GM21423 (cell line): Measurements from ENCODE around the gene MACROD2.

Source experiments
- ATAC-seq: cut with Tn5 transposase; IDR thresholded peaks from one replicate; pipeline ENCODE4 v1.9.1; 2021; ENCODE audit warnings: mild to moderate bottlenecking, moderate library complexity; ENCODE audit not compliant: unreplicated experiment

The MACROD2 gene

DNA sequence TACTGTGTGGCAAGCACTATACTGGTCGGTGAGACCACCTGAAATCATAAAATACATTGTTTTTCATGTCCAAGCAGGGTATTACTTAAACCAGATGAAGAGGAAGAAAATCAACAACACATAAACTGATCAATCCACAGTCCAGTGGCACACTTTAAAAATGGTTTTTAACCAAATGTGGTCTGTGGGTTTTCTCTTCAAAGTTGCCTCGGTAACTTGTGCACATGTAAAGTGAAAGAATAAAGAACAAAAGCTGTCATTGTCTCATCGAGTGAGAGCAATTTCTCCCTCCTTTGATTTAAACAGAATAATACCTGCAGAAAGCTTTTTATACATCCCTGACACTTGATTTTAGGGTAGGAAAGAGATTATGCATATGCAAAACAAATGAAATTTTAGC lies 338.4 kb downstream of the MACROD2 start:
- no peak for ATAC-seq

DNA sequence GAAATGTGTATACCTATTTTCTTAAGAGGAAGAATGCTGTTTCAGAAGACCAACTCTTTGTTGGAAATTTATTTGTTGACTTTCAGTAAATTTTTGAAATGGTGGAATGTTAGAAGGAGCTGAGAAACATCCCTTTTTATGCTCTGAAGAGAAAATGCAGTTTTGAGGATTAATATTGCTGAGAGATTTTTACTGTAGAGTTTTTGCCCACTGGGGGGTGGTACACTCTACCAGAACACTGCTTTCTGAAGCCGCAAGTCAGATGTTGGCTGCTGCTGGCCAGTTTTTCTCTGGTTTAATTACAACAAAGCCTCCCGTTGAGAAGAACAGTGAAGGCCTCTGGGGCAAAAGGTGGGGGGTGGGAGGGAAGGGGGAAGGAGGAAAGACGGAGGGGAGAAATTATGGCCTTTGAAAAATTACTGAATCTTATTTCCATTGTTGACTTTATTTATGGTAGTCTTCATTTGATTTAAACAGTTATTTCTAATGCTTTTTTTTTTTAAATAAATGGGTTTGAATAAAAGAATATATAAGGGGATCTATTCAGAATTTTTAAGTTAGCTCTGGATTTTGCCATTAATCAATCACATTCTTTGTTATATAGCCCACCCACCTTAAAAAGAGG lies 339.1 kb downstream of the MACROD2 start:
- no peak for ATAC-seq

DNA sequence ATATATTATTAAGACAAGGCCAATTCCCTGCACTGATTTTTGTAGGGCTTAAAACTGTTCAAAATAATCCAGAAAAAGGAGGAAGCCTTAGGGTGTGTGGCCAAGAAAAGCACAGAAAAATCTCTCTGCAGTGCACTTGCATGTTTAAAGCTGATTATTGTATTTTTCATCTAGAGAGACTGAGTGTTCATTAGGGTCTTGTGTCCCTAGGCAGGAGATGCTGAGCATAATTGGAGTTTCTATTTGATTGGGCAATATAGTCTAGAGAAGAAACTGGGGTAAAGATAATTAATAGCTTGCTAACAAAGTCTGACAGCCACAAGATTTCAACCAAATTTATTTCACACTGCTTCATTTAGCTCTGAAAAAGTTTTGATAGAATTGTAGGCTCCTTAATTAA lies 339.7 kb downstream of the MACROD2 start:
- ATAC-seq: no peak

DNA sequence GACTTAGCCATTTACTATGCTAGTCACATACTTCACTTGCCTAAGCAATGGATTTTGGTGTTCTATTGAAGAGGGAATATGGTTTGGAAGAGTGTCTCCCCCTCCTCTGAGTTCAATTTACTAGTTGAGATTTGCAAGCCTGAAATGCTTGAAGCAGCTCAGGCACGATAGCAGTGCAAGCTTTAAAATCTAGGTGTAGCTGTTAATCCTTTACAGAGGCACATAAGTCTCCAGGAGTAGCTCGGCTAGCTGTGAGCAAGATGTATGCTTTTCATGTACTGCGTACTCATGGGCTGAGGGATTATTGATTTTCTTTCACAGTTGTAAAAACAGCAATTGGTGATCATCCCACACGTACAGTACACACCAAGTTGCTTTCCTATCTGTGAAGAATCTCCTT lies 341.4 kb downstream of the MACROD2 start:
- ATAC-seq: no peak

DNA sequence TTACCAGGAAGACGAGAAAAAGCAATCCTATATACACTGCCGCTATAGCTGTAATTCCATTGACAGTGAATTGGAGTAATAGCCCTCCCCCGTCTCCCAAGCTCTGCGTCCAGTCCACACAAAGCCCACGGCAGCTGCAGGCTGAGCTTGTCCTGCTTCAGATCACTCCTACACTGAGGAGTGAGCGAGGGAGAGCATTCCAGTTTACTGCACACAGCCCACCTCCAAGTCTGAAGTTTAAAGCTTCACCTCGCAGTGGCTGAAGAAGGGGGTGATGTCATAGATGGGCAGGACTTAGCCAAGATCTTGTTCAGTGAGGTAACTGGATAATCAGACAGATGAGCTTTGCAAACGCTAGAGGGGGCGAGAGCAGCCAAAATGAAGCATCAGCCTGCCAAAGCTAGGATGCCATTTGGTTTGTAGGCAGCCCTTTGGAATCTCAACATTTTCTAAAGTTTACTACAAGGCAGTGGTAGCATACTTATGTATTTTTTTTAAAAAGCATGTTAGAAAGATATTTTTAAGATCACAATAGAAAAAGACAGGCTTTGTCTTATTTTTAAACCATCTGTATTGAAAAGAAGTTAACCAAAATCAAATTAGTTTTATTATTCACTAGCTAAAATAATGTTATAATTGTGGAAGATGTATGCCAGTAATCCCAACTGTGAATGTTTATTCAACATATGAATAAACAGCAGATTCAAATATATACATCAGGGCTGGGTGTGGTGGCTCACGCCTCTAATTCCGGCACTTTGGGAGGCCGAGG lies 342.3 kb downstream of the MACROD2 start, which contains the start of gene FLRT3:
Gene FLRT3 (minus strand): TSS at position 213 of the 772 bp plus-strand sequence. CDS start 10,106 bp downstream, outside the sequence.
- peak; percentile 96 for ATAC-seq

DNA sequence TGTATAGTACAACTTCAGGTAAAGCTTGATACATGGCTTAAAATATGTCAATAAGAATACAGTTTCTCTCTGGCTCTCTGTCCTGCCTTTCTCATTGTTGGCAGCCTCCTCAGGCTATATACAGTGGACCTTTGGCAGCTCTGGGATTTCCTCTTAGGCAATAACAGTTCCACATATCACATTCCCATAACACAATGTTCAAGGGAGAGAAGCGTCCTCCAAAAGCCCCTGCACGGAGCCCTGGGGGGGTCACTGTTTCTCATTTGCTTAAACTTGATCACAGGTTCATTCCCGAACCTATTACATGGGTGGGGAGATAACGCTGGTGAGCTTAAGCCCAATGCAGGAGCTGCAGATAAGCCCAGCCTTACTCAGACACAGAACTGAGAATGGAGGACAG lies 346.5 kb downstream of the MACROD2 start:
- no peak for ATAC-seq

DNA sequence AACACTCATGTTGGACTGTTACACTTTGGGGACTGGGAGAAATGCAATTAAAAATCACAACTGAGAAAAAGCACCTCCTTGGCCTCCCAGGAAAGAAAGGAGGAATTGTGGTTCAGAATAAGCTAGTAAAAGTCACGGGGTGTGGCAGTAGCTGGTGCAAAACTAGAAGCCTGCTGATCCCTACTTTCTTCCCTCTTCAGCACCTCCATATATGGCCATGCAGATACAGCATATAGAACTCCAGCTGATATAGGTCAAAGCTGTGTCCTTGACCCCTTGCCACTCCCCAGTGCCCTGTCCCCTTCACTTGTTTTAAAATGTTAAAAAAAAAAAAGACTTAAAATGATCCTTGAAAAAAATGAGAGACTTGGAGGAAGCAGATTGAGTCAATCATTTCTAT lies 347.6 kb downstream of the MACROD2 start:
- ATAC-seq: no peak

DNA sequence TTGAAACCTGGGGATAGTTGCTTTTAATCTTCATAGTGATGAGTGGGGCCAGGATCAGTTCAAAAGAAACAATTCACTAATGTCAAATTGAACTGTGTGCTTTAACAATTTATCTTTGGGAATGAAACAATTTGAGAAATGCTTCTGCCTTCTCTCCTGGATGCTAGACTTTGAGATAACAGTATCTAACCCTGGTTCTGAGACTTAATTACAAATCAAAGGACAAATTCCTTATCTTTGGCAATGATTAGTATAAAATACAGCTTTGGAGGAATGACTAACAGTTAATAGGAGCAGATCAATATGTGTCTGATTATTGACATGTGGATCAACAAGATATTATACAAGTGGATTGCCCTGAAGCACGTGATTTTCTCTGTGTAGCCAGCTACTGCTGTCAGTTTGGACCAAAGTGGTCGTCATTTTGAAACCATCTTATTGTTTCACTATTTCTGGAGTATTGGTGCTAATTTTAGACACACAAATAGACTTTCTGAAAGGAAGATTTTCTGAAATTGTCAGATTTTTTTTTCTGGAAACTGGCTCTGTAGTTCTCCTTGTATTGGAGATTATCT lies 348.3 kb downstream of the MACROD2 start:
- no peak for ATAC-seq

DNA sequence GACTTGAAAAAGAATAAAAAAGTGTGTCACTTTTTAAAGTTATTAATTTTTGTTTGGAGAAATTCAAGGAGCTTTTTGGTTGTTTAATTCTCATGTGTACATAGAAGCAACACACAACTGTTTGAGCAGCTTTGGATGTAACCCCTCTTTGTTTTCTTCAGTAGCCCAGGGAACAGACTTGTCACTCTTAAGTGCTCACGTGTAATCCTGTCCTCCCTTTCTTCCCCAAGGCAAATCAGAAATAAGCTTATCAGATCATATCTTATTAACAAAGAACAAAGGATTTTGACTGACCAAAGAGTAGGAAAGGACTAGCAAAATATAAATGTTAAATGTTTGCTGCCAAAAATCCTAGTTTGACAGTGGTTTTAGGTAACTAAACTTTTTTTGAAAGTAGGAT lies 349.4 kb downstream of the MACROD2 start:
- ATAC-seq: no peak

DNA sequence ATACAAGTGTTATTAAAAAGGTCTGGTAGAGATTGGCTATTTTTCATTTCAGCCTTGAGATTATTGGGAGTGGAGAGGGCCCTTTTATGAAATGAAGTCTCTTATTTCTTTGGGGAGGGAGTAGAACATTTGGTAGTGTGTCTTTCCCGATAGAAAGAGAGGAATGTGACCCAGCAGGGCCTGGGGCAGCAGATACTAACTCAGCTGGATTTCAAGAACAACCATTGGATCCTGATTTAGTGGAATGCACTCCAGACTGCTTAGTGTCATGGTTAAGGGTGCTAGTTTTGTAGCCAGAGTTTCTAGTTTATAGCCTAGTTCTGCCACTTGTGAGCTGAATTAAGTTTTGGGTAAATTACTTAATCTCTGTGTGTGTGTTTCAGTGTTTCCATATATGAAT lies 360.5 kb downstream of the MACROD2 start:
- no peak for ATAC-seq

DNA sequence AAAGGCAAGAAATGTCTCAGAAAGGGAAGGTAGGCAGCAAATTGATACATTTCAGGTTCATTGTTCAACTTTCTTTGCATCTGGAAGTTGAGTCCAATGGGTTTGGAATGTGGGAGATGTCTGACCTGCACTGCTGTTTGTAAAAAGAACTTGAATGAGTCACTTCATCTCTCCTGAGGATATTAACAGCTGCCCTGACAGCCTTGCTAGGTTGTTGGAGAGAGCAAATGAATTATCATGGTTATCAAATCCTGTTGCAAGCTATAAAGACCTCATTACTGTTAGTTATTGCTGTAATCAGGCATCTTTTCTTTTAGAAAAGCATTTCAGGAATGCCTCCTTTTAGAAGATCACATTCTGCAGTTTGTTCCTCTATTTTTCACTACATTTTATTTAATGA lies 365.1 kb downstream of the MACROD2 start:
- no peak for ATAC-seq

DNA sequence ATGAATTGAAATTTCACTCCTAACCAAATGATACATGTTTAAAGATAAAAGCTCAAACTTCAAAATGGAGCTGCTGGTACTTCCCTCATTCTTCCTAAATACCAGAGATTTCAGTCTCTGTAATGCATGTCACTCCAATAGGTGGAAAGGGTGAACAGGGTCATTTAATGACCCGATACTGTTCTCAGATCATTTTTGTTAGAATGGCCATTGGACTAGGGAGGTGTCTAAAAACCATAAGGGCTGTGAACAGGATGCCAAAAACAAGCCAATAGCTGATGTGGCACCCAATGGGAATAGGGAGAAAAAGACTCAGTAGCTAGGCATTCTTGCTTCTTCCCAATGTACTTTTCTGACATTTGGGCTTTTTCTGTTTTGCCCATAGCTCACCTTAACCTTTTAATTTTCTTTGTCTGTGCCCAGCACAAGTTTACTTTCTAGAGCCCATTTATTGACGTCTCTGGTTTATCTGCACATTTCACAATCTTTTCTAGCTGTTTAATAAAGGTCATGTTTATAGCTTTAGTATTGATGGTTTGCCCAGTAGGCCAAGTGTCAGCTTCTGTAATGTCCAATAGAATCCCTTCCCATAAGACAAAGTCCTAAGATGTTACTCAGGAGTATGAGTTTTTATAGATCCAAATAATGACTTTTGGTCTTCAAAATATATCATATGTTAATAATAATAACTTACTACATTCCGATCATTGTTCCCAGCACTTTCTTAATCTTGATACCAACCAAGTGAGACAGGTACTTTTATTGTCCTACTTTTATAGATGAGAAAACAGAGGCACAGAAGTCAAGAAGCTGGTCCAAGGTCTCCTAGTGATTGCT lies 366.4 kb downstream of the MACROD2 start:
- ATAC-seq: no peak

DNA sequence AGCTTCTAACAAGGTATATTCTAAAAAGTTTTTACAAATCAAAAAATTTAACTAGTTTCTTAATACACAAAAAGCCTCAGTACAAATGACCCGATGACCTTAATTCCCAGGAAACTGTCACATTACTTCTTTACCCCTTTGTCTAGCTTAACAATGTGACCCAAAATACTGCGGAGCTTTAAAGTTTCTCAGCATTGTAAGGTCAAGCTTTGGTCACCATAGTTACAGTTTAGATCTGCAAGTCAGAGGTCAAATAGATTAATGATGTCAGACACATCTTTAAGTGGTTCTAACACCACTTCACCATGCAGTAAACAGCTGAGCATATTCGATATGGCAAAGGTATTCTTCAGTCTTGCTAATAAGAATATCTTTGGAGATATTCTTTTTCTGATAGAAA lies 378.9 kb downstream of the MACROD2 start:
- no peak for ATAC-seq

DNA sequence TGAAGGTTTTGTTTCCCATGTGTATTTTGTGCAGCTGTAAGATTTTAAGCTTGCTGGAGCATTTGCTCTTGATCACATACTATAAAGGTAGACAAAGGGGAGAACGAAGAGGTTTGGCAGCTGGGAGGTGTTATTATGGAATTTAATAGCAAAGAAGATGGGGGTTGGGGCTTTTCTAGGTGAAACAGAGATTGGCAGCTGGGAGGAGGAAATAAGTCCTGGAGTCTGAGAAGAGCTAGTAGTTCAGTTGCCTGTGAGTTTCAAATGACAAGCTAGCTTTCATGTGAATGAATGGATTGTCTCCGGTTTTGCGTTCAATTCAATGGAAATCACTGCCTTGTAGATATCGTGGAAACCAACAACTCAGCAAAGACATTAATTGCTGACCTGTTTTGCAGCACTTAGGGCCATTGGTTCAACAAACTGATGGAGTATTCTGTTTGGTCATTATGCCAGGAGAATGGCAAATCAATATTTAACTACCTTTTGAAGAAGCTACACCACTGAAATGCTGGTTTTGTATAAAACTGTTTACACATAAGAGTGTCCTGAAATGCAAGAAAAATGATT lies 380.2 kb downstream of the MACROD2 start:
- no peak for ATAC-seq

DNA sequence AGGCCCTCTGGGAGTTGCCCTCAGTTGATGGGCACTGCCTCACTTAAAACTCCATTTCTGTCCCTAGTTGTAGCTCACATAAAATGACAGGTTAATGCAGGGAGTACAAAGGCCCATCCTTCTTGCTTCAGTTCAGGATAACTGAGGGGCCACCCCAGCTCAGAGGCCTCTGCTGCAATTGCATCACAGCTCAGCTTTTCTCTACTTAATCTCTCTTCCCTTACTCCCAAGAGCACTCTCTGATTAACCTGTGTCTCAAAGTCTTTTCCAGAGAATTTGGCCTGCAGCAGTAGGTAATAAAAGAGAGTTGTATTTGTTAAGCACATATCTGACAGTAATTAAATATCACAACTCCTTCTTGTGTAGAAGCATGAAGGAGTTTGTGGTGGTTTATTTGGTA lies 383.0 kb downstream of the MACROD2 start:
- ATAC-seq: no peak

DNA sequence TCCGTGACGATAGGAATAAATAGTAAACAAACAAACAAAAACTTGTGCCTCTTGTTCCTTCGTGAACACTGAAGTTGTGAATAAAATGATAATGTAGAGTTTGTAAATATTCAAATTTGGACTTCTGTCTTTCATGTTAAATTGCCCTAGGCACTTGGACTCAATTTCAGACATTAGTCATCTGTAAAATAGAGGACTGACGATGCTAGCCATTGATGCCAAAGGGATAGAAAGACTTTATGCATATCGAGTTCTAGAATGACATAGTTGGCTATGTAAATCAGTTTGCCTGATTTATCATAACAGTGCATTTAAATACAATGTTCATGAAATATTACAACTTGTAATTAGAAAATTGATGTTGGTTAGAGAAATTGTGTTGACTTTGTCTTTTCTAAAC lies 388.0 kb downstream of the MACROD2 start:
- ATAC-seq: no peak

DNA sequence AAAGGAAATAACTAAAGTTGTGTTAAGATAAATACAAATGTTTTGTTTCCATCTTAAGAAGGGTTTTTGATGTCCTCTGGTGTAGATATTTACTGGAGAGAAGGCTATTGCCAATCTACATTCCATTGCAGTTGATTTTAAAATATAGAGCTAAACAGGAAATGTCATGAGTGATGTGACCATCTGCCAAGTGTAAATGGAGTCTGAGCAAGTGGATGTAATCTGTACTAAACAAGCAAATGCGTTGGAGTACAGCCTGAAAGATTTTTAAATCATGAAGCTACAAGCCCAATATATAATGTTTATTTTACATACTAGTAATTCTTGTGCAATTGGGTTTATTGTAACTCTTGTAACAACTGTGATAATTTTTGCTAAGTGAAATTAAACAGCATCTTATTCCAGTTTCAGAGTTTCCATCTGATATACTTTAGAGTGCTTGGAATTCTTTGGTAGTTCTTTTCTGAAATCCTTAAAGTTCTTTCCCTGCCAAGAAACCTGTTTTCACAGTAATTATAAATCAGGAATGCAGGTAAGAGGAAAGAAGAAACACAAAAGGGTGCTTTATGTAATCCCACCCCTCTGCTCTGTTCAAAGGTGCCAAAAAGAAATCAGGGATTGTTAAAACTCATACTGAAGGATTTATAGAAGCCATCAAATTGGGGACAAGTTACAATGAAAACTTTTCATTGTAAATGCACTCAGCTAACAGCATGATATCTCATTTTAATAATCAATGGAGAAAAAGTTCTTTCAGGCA lies 389.3 kb downstream of the MACROD2 start:
- no peak for ATAC-seq

DNA sequence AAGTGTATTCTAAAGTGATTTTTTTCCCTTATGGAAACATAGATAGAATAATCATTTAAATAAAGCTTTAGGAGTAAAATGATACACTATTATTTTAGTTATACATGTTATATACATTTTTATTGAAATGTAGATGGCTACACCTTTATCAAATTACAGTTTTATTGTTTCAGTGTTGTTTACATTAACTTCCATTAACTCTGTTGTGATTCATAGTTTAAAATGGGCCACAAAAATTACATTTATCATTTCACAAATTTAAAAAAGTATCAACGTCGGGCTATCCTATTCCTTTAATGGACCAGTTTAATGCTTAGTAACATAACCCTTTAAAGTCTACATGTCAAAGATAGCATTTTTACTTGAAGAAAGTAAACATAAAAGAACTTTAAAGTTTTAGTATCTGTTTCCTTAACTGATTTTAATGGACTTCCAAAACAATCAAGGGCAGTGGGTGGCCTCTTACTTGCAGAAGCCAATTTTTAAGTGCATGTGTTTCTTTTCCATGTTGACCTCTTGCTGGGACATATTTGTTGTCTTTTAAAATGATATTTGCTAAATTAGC lies 389.9 kb downstream of the MACROD2 start:
- ATAC-seq: no peak

DNA sequence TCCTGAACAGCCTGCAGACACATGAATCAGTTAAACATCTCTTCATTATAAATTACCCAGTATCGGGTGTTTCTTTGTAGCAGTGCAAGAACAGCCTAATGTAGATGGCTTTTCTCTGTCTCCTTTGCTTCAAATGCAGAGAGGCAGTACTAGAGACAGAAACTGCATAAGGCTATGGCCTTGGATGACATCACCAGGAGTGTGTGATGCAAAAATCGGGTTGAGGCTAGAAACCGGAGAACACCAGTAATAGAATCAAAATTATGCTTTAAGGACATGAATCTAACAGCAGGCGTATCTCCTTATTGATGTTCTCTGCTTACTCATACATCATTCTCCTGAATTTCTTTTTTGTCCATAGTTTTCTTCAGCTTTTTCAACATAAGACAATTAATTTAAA lies 391.4 kb downstream of the MACROD2 start:
- ATAC-seq: no peak
